BE2C (cell line): ENCODE measurements around the gene GGCT.

Experiments used
- DNase-seq: peaks from one replicate; pipeline ENCODE4 v3.0.0-alpha.2; 2020
- H3K27me3 ChIP-seq: fragments of 250-450 bp; sonication (Bioruptor Pico); 2 replicates; pipeline ENCODE4 v1.5.1; 2020; ENCODE audit warnings: mild to moderate bottlenecking
- H3K36me3 ChIP-seq: fragments of 250-450 bp; sonication (Bioruptor Pico); 2 replicates; pipeline ENCODE4 v1.5.1; 2020; ENCODE audit warnings: mild to moderate bottlenecking
- H3K4me1 ChIP-seq: fragments of 250-450 bp; sonication (Bioruptor Pico); 2 replicates; pipeline ENCODE4 v1.5.1; 2020
- H3K4me3 ChIP-seq: 2 replicates; pipeline ENCODE4 v1.5.1; 2011; ENCODE audit warnings: low read depth, low read length
- H3K9me3 ChIP-seq: fragments of 250-450 bp; sonication (Bioruptor Pico); 2 replicates; pipeline ENCODE4 v1.5.1; 2020
- CTCF ChIP-seq: IDR thresholded peaks from 2 replicates; pipeline ENCODE4 v1.5.1; 2012; ENCODE audit warnings: mild to moderate bottlenecking, low read depth, low read length

Gene GGCT

GRCh38 chr7:30472081-30472783, 32.4 kb downstream of the GGCT start:
- Histone ChIP-seq H3K36me3 (no peaks in the 10 kb centered on the region), H3K9me3 (no peaks in the 10 kb centered on the region), H3K27me3 (no peaks in the 10 kb centered on the region), H3K4me1 (peaks cover 16% of the 10 kb centered on the region), H3K4me3 (no peak overlapping the region)
- DNase-seq = no peak
- no peak for TF ChIP-seq CTCF

GRCh38 chr7:30471205-30471604, 33.4 kb downstream of the GGCT start:
- Histone ChIP-seq H3K27me3 (no peaks in the 10 kb centered on the region), H3K9me3 (no peaks in the 10 kb centered on the region), H3K36me3 (no peaks in the 10 kb centered on the region), H3K4me3 (no peak overlapping the region), H3K4me1 (peaks cover 16% of the 10 kb centered on the region)
- TF ChIP-seq CTCF = no peak
- no peak for DNase-seq

DNA sequence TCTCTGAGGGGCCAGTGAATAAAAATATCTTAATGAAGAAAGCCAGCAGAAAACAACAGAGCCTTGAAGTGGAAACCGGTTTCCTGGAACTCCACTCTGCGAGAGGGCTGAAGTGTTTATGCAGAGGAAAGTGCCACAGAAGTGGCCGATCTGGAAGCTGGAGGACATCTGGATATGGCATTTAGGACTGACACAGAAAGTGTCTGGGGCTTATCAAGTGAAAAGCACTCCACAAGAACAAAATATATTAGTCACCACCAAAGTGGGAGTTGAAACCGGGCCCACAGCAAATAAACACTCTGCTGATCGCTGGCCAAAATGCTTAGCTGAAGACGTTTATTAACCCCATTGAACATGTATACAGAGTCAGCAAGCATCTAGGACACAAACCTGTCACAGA, 33.9 kb downstream of the GGCT start:
- H3K9me3 ChIP-seq = no peaks in the 10 kb centered on the region
- no peaks in the 10 kb centered on the region for H3K27me3 ChIP-seq
- no peak for DNase-seq
- TF ChIP-seq CTCF = no peak
- H3K4me3 ChIP-seq = no peak overlapping the region
- no peaks in the 10 kb centered on the region for H3K36me3 ChIP-seq
- H3K4me1 ChIP-seq = peaks cover 19% of the 10 kb centered on the region

GRCh38 chr7:30470163-30470770, 34.4 kb downstream of the GGCT start:
- TF ChIP-seq CTCF = no peak
- H3K4me1 ChIP-seq = peaks cover 22% of the 10 kb centered on the region
- no peak overlapping the region for H3K4me3 ChIP-seq
- H3K9me3 ChIP-seq = no peaks in the 10 kb centered on the region
- no peaks in the 10 kb centered on the region for H3K27me3 ChIP-seq
- no peaks in the 10 kb centered on the region for H3K36me3 ChIP-seq
- peak; percentile 39 for DNase-seq

DNA sequence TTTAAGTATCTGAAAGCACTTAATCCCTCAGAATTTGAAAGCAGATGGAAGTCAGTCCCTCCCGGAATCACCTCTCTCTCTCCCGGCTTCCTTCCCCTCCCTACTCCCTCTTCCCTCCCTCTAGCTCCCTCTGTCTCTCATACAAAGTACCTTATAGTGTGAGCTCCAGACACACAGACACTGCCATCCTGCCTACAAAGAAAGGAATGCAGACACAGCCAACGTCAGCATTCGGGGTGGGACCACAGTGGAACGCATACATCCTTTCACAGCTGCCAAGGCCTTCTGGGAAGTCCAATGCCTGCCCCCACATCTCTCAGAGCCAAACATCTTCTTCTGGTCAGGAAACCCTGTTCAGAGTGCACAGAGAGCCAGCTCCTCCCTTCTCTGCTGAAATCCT, 35.3 kb downstream of the GGCT start:
- no peak for DNase-seq
- Histone ChIP-seq H3K36me3 (no peaks in the 10 kb centered on the region), H3K9me3 (no peaks in the 10 kb centered on the region), H3K4me1 (peaks cover 24% of the 10 kb centered on the region), H3K4me3 (no peak overlapping the region), H3K27me3 (no peaks in the 10 kb centered on the region)
- peak; percentile 52 for TF ChIP-seq CTCF

GRCh38 chr7:30468791-30469190, 35.8 kb downstream of the GGCT start:
- H3K36me3 ChIP-seq = no peaks in the 10 kb centered on the region
- DNase-seq = no peak
- TF ChIP-seq CTCF = no peak
- no peaks in the 10 kb centered on the region for H3K9me3 ChIP-seq
- peaks cover 29% of the 10 kb centered on the region for H3K4me1 ChIP-seq
- no peaks in the 10 kb centered on the region for H3K27me3 ChIP-seq
- no peak overlapping the region for H3K4me3 ChIP-seq
